IMR-90 (cell line): Measurements from ENCODE around the gene MGAT5B.

Experiments used
- BHLHE40 ChIP-seq: fragments of 150-350 bp; IDR thresholded peaks from 2 replicates; pipeline ENCODE4 v1.6.1; 2016; ENCODE audit warnings: mild to moderate bottlenecking, low read depth, low read length
- CEBPB ChIP-seq: IDR thresholded peaks from 2 replicates; pipeline ENCODE4 v1.6.1; 2012; ENCODE audit warnings: low read depth, low read length, improper control_type of control experiment
- FOS ChIP-seq: fragments of 150-350 bp; IDR thresholded peaks from 2 replicates; pipeline ENCODE4 v1.6.1; 2016; ENCODE audit warnings: low read depth, low read length
- MAFK ChIP-seq: IDR thresholded peaks from 2 replicates; pipeline ENCODE4 v1.6.1; 2012; ENCODE audit warnings: low read depth, low read length, improper control_type of control experiment
- POLR2A ChIP-seq: IDR thresholded peaks from 2 replicates; pipeline ENCODE4 v1.6.1; 2012; ENCODE audit warnings: mild to moderate bottlenecking, low read depth, low read length
- RAD21 ChIP-seq: IDR thresholded peaks from 2 replicates; pipeline ENCODE4 v1.6.1; 2012; ENCODE audit warnings: low read length, improper control_type of control experiment
- TF ChIP-seq, protein P1 (sequence below): conservative IDR thresholded peaks from 2 replicates; pipeline ENCODE4 v1.5.1; 2012; ENCODE audit warnings: mild to moderate bottlenecking, low read depth, low read length, improper control_type of control experiment

GRCh38 chr17:76927577-76927976 is 59.4 kb downstream of the MGAT5B start:
- TF ChIP-seq, protein P1, sequence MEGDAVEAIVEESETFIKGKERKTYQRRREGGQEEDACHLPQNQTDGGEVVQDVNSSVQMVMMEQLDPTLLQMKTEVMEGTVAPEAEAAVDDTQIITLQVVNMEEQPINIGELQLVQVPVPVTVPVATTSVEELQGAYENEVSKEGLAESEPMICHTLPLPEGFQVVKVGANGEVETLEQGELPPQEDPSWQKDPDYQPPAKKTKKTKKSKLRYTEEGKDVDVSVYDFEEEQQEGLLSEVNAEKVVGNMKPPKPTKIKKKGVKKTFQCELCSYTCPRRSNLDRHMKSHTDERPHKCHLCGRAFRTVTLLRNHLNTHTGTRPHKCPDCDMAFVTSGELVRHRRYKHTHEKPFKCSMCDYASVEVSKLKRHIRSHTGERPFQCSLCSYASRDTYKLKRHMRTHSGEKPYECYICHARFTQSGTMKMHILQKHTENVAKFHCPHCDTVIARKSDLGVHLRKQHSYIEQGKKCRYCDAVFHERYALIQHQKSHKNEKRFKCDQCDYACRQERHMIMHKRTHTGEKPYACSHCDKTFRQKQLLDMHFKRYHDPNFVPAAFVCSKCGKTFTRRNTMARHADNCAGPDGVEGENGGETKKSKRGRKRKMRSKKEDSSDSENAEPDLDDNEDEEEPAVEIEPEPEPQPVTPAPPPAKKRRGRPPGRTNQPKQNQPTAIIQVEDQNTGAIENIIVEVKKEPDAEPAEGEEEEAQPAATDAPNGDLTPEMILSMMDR = no peak
- no peak for TF ChIP-seq MAFK
- TF ChIP-seq CEBPB = no peak
- no peak for TF ChIP-seq POLR2A
- no peak for TF ChIP-seq RAD21
- no peak for TF ChIP-seq BHLHE40
- no peak for TF ChIP-seq FOS
